Measurements from ENCODE around the gene FOLR3.
"Not testable (repeated sequence)": the region's sequence is repeated elsewhere in the genome, so short reads cannot be mapped to it uniquely, and the experiment has no call there.

Gene FOLR3

DNA sequence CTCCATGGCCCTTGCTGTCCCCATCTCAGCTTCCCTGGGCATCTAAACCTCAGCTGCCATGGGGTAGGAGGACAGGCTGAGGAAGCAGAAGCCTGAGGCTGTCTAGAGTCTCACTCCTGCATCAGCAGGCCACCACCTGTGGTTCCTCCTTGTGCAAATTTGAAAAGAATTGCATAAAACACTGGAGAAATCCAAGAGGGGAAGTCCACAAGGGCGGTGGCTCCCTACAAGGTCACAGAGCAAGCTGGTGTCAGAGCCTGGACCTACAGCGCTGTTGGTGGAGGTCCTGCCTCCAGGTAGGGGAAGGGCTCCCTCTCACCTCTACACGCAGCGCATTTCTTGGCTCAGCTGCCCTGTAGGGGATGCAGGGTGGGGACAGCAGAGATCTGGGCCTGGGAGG, at the start of gene FOLR3:
FOLR3 (plus strand) TSS at position 253 of the 400 bp plus-strand sequence. CDS start 228 bp downstream, outside the sequence.
- DNase-seq; in situ Hi-C loops (cut with HindIII; ENCODE audit: low pct_ligation_motif_present, low pct_unique_long_range_greater_than_20kb, low sequenced_read_pairs): not testable (repeated sequence)

DNA sequence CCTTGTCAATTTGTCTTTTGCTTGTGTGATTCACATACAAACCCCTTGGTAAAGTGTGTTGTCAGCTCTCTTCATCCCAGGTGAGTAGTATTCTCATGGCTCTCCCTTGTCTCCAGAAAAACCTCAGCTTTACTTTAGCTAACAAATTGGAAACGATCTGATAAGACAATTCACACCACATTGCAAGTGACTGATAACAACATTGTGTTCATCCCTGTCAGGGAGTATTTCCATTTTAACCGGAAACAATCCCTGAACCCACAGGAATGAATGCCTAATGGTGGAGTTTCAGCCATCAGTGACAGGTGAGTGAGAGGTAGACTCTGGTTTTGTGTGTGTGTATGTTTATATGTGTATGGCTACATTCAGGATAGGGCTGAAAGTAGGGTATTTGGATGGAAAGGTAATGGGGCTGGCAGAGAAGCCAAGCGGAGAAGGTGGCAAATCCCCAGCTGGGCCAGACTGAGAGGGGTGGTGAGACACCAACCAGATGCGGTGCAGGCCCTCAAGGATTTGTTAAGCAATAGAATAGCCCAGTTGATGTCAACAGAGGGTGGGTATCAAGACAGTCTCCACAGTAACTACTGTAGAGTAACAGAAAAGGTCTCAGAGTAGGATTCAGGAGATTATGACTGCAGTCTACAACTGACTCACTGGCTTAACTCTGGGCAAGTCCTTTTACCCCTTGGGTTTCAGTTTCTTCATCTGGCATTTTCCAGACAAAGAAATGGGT, 47.3 kb upstream of the FOLR3 start:
- in situ Hi-C loops (cut with HindIII; ENCODE audit: low pct_ligation_motif_present, low pct_unique_long_range_greater_than_20kb, low sequenced_read_pairs), result no loop called here
- DNase-seq, result no peak

DNA sequence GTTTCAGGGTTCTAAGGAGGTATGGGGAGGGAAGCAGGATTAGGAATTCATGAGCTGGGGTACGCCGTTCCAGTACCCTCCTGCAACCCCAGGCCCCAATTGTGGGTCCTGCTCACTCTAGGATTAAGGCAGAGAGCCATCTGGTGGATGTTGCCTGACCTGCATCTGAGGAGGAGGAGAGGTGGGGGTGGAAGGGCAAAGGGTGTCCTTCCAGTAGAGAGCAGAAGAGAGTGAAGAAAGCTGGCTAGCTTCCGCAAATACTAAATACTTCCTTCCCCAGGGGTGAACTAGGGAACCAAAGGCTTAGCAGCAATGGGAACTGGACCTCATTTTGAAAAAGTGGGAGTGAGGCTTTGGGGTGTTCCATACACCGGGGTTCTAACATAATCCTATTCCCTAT, 44.2 kb upstream of the FOLR3 start:
- in situ Hi-C loops (cut with HindIII; ENCODE audit: low pct_ligation_motif_present, low pct_unique_long_range_greater_than_20kb, low sequenced_read_pairs), result no loop called here
- DNase-seq, result peak; percentile 57

DNA sequence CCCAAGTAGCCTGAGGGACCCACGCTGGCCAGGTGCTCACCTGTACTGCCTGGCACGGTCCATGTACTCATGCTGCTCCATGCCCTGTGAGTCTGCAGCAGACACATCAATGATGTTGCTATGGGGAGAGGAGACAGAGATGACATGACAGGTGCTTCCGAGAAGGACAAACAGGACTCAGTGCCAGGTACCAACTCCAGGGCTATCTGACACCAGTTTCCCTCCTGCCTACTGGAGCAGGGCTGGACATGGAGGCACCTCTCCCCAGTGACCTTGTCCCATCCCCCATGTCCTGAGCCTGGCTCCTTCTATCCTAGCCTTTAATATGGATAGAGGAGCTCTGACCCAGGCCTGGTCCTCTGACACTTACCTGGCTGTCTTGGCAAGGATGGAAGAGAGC, 36.8 kb upstream of the FOLR3 start:
- in situ Hi-C loops (cut with HindIII; ENCODE audit: low pct_ligation_motif_present, low pct_unique_long_range_greater_than_20kb, low sequenced_read_pairs), result no loop called here
- no peak for DNase-seq

DNA sequence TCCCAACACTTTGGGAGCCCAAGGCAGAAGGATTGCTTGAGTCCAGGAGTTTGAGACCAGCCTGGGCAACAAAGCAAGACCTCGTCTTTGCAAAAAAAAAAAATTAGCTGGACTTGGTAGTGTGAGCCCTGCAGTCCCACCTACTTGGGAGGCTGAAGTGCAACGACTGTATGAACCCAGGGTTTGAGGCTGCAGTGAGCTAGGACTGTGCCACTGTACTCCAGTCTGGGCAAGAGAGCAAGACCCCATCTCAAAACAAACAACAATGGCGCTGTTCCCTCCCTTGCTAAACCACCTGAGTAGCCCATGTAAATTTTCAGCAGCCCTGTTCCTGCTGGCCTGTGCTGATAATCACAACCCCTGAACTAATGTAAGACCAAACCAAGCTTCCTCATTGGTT, 35.5 kb upstream of the FOLR3 start:
- in situ Hi-C loops (cut with HindIII; ENCODE audit: low pct_ligation_motif_present, low pct_unique_long_range_greater_than_20kb, low sequenced_read_pairs), result no loop called here
- DNase-seq, result no peak

DNA sequence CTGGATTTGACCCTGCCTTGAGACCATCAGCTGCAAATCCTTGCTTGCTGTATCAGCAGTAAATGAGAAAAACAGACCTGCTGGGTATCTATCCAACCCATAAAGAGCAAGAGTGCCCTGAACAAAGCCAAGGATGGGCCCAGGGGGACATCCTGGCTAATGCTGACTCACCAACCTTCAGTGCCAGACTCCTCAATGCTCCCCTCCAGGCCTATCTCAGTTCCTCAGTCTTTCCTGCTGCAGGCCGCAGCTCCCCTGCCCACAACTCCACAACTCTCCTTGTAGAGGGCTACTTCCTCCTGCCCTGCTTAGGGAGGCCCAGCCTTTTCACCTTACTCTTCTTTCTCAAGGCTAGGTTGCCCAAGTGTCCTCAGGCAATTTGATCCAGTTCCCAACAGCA, 35.1 kb upstream of the FOLR3 start:
- no peak for DNase-seq
- in situ Hi-C loops (cut with HindIII; ENCODE audit: low pct_ligation_motif_present, low pct_unique_long_range_greater_than_20kb, low sequenced_read_pairs), result no loop called here

DNA sequence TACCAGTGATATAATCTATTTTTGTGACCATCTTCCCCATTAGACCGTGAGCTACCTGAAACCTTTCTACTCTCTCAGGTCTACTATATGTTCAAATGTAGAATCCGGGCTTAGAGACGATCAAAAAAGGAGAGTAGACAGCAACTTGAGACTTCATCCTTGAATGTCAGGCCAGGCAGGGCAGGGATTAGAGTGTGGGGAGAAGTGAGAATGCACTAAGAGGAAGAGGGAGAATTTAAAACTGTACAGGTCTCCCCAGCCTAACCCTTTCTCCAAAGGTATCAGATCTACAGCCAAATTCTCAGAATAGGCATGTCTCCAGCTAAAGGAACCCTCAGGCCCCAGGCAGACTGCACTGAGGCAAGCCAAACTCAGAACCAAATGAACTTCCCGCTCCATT, 33.4 kb upstream of the FOLR3 start:
- no peak for DNase-seq
- in situ Hi-C loops (cut with HindIII; ENCODE audit: low pct_ligation_motif_present, low pct_unique_long_range_greater_than_20kb, low sequenced_read_pairs), result no loop called here

DNA sequence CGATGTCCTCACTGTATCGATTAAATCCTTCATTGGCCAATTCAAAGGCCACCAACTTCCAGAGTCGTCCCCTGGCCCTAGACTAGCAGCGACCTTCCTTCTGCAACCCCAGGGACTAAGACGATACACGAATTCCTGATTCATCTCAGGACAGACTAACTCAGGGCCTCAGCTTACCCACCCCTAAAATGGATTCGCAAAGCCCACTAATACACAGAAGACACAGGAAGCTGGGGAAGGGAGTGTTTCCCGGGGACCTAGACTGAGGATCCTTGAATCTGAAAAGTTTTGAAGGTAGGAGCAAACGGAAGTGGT, 32.9 kb upstream of the FOLR3 start:
- no peak for DNase-seq
- in situ Hi-C loops (cut with HindIII; ENCODE audit: low pct_ligation_motif_present, low pct_unique_long_range_greater_than_20kb, low sequenced_read_pairs), result no loop called here

DNA sequence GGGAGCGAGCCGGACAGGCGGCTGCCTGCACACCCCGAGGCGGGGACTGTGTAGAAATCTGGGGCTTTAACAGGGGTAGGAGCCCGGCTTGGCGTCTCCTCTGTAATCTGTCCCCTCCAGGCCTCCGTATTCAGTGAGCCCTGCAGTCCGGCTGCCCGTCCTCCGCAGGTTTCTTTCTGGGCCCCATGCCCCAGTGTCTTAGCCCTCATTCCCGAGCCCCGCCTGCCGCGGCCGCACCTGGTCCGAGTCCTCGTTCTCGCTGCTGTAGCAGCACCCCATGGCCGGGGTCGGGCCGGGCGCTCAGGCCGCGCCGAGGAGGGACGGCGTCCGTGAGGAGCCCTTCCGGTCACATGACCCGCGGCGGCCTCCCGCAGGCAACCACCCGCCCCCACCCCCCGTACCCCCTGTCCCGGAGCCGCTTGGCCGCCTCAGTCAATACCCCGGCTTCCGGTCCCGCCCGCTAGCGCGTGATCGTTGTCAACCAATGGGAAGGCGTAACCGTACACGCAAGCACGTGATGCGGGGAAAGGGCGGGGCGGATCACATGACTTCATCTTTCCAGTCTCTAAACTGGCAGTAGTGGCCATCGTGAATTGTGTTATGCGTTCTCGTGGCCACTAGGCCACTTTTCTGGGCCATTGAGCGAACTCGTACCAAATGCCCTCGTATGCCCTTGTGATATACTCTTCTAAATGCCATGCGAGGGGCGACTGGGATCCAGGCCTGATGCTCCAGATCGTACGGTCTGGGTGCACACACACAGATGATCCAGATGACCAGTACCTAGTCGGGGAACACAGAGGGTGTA, 32.4 kb upstream of the FOLR3 start, which contains the start of gene LAMTOR1:
LAMTOR1 (minus strand) TSS at position 352 of the 808 bp plus-strand sequence; CDS start at position 279, 73 bp downstream.
- in situ Hi-C loops (cut with HindIII; ENCODE audit: low pct_ligation_motif_present, low pct_unique_long_range_greater_than_20kb, low sequenced_read_pairs), result no loop called here

DNA sequence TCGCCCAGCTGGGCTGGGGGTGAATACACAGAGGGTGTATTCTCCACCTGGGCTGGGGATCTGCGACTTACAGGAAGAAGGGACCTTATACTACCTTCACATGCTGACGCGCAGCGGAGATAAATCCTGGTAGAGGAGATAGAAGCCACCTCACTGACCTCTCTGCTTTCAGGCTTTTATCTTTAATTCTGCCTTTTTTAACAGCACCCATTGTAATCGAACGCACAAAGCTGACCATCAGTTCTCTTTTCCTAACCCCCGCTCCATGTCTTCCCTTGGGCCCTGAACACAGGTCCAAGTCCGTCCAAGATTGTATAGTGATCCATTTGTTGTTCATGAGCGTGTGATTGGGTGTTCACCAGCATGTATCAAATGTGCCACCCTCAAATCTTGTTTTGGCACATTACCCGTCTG, 31.8 kb upstream of the FOLR3 start:
- in situ Hi-C loops (cut with HindIII; ENCODE audit: low pct_ligation_motif_present, low pct_unique_long_range_greater_than_20kb, low sequenced_read_pairs), result no loop called here
- no peak for DNase-seq

More for the DNA sequence above, 32.4 kb upstream of the FOLR3 start, which contains the start of gene LAMTOR1:
- peak; percentile 97 for DNase-seq

DNA sequence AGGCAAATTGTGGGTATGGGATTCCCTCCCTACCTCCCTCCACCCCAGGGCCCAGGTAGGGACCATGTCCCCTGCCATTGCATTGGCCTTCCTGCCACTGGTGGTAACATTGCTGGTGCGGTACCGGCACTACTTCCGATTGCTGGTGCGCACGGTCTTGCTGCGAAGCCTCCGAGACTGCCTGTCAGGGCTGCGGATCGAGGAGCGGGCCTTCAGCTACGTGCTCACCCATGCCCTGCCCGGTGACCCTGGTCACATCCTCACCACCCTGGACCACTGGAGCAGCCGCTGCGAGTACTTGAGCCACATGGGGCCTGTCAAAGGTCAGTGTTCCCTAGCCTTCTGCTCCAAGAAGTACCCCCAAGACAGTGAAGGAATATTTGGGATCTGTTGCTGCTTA, 29.6 kb upstream of the FOLR3 start, which contains the start of gene TOMT:
TOMT (plus strand) TSS at position 37 of the 400 bp plus-strand sequence; CDS start at position 65, 28 bp downstream.
- in situ Hi-C loops (cut with HindIII; ENCODE audit: low pct_ligation_motif_present, low pct_unique_long_range_greater_than_20kb, low sequenced_read_pairs), result no loop called here
- no peak for DNase-seq

DNA sequence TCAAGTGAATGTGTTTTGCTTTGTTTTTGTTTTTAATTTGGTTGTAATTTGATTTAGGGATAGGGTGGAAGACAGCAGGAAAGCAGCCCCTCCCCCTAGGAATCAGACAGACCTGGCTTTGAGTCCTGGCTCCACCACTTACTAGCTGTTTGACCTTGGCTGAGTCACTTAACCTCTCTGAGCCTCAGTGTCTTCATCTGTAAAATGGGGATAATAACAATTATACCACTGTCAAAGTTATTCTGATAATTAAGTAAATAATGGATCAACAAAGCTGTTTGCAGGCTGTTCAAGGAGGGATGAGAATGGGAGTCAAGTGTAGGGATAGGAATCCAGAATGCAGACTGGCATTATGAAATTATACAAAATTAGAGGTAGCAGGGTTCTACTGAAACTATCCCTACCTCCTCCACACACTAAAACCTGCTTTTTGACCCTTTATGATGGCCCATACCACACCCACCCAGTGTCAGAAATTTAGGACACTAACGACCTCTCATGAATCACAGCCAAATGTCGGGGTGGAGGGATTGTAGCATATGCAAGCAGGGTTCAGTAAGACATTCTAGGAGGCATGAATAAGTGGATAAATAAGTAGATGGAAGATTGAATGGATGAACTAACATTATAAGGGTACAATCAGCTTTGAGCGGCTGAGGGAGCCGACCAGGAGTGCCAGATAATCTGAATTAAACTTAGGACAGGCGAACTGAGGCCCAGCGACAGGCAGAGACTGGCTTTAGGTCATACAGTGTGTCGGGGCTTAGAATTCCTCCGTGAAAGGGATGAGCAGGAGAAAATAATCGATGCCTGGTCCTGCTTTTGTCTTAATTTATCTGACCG, 24.0 kb upstream of the FOLR3 start:
- in situ Hi-C loops (cut with HindIII; ENCODE audit: low pct_ligation_motif_present, low pct_unique_long_range_greater_than_20kb, low sequenced_read_pairs), result no loop called here
- no peak for DNase-seq

DNA sequence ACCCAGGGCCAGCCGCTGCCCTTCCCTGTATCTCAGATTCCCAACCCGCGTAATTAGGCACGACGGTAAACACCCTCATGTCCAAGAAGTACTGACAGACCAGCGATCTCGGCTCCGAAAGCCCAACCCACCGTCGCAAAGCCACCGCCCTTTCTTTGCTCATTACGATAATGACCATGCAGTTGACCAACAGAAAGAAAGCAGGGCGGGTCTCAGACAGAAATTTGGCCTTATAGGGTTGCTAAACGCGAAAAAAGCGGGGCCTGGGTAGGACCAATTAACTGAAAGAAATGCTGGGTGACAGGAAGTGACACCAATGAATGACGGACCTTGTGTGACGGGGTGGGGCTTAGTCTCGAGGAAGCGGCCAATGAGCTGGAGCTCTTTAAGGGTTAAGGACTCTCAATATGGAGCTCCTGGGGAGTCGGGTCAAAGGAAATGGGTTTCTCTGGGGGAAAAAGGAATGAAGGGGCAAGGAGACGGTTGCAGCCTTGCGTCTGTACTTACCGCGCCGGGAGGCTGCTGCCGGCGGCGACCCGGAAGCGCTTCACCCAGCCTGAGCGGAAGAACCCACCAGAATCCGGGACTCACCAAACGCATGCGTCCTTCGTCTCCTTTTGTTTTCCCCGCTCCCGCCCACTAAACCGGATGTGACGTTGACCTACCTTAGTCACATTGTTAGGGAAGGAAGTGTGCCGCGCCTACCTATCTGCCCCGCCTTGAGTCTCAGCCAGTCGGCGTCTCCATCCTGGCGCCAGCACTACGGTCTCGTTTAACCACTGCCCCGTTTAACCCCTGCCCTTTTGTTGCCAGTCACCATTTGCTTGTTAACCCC, 23.2 kb upstream of the FOLR3 start, which contains the start of gene ANAPC15:
ANAPC15 (minus strand) TSS at position 553 of the 835 bp plus-strand sequence. CDS start 1,419 bp downstream, outside the sequence.
- in situ Hi-C loops (cut with HindIII; ENCODE audit: low pct_ligation_motif_present, low pct_unique_long_range_greater_than_20kb, low sequenced_read_pairs), result no loop called here
- peak; percentile 99 for DNase-seq

DNA sequence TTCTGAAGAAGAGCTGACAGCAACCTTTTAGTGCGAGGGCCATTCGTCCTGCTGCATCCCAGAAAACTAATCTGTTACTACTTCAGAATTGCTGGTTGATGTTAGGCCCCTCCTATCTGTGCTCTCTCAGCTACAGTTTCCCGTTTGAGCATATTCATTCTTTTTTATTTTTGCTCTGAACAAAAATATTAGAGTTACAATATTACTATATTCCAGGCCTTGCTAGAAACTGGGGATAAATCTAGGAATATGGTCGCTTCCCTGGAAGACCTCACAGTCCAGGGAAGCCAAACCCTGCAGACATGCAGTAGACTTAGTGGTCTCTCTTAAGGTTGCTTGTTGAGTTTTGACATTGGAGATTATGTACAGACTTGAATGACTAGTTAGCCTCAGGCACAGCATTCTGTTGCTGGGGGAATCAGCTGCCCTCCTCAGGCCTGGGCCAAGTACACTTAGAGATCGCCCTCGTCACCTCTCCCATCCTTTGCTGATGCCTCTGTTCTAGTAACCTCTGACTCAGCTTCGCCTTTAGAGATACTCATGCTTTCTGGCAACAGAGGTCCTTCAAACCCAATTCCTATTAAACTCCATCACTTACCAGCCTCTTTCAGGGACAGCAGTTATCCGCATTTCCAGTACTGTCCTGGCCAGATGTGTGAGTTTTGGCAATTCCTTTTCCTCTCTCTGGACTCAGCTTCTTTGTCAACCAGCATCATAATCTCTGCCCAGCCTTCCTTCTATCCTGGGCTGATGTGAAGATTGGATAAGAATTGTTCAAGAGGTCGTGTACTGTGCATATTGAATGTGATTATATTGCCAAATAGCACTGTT, 22.3 kb upstream of the FOLR3 start:
- peak; percentile 22 for DNase-seq
- in situ Hi-C loops (cut with HindIII; ENCODE audit: low pct_ligation_motif_present, low pct_unique_long_range_greater_than_20kb, low sequenced_read_pairs), result no loop called here

DNA sequence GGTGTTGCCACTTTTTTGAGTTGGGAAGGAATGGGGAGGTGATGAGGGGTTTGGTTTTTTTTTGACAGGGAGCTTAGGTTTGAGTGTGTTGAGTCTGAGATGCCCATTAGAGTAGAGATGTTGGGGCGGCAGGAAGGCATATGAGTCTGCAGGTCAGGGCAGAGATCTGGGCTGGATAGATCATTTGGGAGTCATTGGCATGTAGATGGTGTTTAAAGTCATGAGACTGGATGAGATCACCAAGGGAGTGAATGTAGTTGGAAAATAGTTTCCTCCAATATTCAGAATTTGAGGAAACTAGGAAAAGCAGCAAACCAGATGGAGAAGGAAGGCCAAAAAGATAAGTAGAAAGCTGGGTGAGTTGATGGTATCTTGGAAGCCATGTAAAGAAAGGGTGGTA, 21.0 kb upstream of the FOLR3 start:
- no peak for DNase-seq
- in situ Hi-C loops (cut with HindIII; ENCODE audit: low pct_ligation_motif_present, low pct_unique_long_range_greater_than_20kb, low sequenced_read_pairs), result no loop called here

DNA sequence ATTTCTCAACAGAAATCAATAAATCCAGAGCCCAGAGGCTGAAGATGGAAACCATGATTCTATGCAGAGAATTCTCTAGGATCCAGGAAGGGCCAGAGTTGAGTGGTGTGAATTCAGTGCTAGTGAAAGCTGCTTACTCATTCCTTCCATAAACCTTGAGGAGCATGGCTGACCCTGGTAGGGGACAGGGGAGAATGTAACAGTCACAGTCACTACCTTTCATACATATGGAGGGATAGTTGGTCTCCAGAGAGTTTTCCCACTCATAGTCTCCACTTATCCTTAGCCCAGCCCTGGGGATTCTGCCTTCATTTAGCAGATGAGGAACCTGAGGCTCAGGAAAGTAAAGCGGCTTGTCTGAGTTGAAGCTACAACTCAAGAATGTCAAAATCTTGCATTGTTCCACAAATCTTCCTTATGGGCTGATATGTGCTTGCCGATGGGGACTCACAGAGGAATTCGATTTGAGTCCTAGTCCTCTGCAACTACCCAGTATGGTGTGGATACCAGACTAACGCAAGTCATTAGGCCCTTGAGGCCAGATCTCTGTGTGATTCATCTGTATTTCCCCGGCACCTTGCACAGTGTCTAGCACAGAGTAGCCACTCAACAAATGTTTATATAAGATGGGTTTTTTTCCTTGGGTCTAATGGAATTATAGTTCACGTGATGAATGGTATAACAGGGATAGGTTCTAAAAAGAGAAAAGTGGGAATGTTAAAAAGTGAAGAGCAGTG, 19.3 kb upstream of the FOLR3 start:
- in situ Hi-C loops (cut with HindIII; ENCODE audit: low pct_ligation_motif_present, low pct_unique_long_range_greater_than_20kb, low sequenced_read_pairs), result no loop called here
- DNase-seq, result no peak

DNA sequence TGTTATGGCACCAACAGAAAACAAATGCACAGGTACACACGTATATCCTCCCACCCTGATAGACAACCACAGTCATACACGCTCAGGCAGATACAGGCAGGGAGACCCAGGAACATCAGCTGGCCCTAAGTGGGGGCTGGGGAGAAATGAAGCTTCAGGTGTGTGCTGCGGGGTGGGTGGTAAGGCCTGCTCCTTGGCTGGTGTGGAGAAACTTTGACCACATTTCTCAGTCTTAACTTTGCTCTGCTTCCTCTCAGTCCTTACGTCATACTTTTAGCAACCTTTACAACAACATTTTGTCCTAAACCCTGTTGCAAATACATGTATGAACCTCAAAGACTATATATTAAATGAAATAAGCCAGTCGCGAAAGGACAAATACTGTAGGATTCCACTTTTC, 16.3 kb upstream of the FOLR3 start:
- in situ Hi-C loops (cut with HindIII; ENCODE audit: low pct_ligation_motif_present, low pct_unique_long_range_greater_than_20kb, low sequenced_read_pairs), result no loop called here

More for the DNA sequence above, 16.3 kb upstream of the FOLR3 start:
- no peak for DNase-seq

Measured in ACHN (cell line).